Activated T-cell treated with anti-CD3 and anti-CD28 coated beads, Interleukin-2, amount 50 U/mL, for 4 hours (primary cell): ENCODE results near the gene GNA12. TPM values are rescaled to one million over a fixed set of nuclear protein-coding genes. Genes with fewer than 3 reads are reported as not detected.
"Not testable (repeated sequence)": the region's sequence is repeated elsewhere in the genome, so short reads cannot be mapped to it uniquely, and the experiment has no call there.

Source experiments
- ATAC-seq, 2 donors: fragments of 200-7000 bp; cut with Tn5 transposase; one replicate each; pipeline ENCODE4 v1.10.0; 2021
- DNase-seq: peaks from one replicate; pipeline ENCODE4 v3.0.0-alpha.2; 2020
- H3K27me3 Mint-ChIP-seq: one replicate; pipeline ENCODE4 v1.8.0; 2021; ENCODE audit warnings: low read depth, mixed read lengths
- H3K36me3 Mint-ChIP-seq: one replicate; pipeline ENCODE4 v1.8.0; 2022; ENCODE audit warnings: mixed read lengths; ENCODE audit not compliant: insufficient read depth
- H3K4me1 Mint-ChIP-seq: one replicate; pipeline ENCODE4 v1.8.0; 2021; ENCODE audit warnings: low read depth, mixed read lengths
- H3K4me3 Mint-ChIP-seq: one replicate; pipeline ENCODE4 v1.8.0; 2021; ENCODE audit warnings: mild to moderate bottlenecking, moderate library complexity, mixed read lengths
- H3K9me3 Mint-ChIP-seq: one replicate; pipeline ENCODE4 v1.8.0; 2021; ENCODE audit warnings: mixed read lengths
- total RNA-seq, 3 donors: library from RNA; stranded (reverse); gene quantifications; one replicate each; pipeline ENCODE4 v1.2.1, GENCODE V29; 2021

Gene GNA12
- total RNA-seq, 3 donors from 2014 or later, result 23.7 to 25.7 (median 25.0) TPM

DNA sequence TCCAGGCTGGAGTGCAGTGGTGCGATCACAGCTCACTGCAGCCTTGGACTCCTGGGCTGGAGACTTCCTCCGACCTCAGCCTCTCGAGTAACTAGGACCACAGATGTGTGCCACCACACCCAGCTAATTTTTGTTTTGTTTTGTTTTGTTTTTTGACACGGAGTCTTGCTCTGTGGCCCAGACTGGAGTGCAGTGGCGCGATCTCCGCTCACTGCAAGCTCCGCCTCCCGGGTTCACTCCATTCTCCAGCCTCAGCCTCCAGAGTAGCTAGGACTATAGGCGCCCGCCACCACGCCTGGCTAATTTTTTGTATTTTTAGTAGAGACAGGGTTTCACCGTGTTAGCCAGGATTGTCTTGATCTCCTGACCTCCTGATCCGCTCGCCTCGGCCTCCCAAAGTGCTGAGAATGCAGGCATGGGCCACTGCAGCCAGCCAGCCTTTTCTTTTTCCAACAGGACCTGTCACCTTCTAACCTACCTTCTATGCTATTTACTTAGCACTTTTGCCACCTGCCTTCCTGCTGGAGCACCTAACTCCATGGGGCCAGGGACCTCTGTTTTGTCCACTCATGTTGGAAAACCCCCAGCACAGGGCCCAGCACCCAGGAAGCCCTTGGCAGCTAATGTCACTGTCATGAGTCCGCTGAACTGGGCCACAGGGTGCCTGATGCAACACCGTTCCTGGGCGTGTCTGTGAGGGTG lies 150.5 kb downstream of the GNA12 start:
- H3K9me3 Mint-ChIP-seq, H3K36me3 Mint-ChIP-seq, ATAC-seq, H3K4me3 Mint-ChIP-seq, DNase-seq: not testable (repeated sequence)
- peaks cover 16% of the 10 kb centered on the region for H3K4me1 Mint-ChIP-seq
- peaks cover 25% of the 10 kb centered on the region for H3K27me3 Mint-ChIP-seq

DNA sequence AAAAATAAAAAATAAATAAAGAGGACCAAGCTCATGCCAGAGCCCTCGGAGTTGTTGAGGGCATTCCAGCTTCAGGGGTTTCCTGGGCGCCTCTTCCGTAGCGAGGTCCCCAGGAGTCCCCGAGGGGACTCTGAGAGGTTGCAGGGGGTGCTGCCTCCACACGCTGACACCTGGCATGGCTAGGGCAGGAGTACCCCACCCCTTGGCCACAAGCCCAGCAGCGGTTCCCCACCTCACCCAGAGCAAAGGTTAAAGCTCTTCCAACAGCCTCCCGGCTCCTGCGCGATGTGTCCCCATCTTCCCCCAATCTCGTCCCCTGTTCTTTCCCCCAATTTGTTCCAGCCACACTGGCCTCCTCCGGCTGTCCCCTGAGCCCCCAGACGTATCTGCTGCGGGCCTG lies 151.6 kb downstream of the GNA12 start:
- Mint-ChIP-seq H3K27me3 (peaks cover 29% of the 10 kb centered on the region), H3K4me3 (no peak overlapping the region), H3K36me3 (no peaks in the 10 kb centered on the region), H3K4me1 (peaks cover 10% of the 10 kb centered on the region), H3K9me3 (no peaks in the 10 kb centered on the region)
- DNase-seq (no peak), ATAC-seq (no peak)

DNA sequence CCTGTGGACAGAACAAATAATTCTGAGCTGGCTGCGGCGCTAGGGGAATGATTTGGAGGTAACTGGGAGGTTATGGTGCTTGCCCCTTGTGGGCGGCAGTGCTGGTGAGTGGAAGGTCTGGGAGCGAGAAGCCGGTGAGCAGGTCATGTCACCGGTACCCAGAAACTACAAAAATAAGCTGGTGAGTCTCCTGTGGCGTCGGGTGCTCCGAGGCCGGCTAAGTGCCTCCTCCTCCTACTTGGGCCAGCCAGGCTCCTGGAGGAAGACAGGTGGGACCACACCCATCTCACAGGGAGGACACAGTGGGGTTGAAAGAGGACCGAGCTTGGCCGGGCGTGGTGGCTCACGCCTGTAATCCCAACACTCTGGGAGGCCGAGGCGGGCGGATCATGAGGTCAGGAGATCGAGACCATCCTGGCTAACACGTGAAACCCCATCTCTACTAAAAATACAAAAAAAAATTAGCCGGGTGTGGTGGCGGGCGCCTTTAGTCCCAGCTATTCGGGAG lies 152.1 kb downstream of the GNA12 start:
- not testable (repeated sequence) for H3K4me3 Mint-ChIP-seq, DNase-seq, ATAC-seq, H3K36me3 Mint-ChIP-seq, H3K9me3 Mint-ChIP-seq
- H3K4me1 Mint-ChIP-seq, result peaks cover 10% of the 10 kb centered on the region
- peaks cover 35% of the 10 kb centered on the region for H3K27me3 Mint-ChIP-seq

DNA sequence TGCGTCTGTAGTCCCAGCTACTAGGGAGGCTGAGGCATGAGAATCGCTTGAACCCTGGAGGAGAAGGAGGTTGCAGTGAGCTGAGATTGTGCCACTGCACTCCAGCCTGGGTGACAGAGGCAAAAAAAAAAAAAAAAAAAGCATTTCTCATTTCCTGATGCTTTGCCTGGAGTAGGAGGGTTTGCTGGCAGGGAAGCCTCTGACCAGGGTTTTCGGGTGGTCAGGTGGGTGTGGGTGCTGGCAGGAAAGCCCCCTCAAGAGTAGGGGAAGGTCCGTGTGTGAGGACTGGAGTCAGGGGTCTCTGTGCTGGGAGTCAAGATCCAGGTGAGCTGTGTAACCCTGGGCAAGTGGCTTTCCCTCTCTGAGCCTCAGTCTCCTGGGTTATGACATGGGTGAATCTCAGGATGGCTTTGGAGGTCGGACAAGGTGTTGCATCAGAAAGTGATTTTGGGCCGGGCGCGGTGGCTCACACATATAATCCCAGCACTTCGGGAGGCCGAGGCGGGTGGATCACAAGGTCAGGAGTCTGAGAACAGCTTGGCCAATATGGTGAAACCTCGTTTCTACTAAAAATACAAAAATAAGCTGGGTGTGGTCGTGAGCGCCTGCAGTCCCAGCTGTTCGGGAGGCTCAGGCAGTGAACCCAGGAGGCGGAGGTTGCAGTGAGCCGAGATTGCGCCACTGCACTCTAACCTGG lies 152.9 kb downstream of the GNA12 start:
- H3K4me1 Mint-ChIP-seq, result peaks cover 10% of the 10 kb centered on the region
- DNase-seq, result no peak
- H3K27me3 Mint-ChIP-seq, result peaks cover 42% of the 10 kb centered on the region
- ATAC-seq, result no peak
- H3K4me3 Mint-ChIP-seq, result no peak overlapping the region
- H3K9me3 Mint-ChIP-seq, result no peaks in the 10 kb centered on the region
- no peaks in the 10 kb centered on the region for H3K36me3 Mint-ChIP-seq

DNA sequence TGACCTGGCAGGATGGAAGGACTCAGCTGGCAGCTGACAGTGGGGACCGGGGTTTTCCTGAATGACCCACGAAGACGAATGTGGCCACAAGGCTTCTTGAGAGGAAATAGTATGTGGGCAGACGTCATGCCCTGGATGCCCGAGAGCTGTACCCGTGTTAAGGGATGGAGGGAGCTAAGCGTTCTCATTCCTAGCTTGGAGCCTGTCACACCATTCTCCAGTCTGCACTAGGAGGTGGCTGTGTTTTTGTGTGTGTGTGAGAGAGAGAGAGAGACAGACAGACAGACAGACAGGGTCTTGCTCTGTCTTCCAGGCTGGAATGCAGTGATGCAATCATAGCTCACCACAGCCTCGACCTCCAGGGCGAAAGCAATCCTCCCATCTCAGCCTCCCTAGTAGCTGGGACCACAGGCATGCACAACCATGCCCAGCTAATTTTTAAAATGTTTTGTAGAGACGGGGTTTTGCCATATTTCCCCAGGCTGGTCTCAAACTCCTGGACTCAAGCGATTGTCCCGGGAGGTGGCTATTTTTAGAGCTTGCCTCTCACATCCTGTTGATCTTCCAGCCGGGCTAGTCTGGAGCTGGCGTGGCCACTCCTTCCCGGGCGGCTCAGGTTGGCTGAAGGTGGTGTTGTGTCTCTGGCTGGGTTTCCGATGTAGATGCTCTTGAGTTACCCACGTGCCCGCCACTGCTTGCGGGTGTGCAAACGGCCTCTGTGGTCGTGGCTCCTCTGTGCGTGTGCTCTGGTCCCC lies 154.0 kb downstream of the GNA12 start:
- Mint-ChIP-seq H3K9me3 (no peaks in the 10 kb centered on the region), H3K27me3 (peaks cover 47% of the 10 kb centered on the region), H3K4me1 (peaks cover 10% of the 10 kb centered on the region), H3K4me3 (no peak overlapping the region), H3K36me3 (no peaks in the 10 kb centered on the region)
- ATAC-seq, result no peak
- no peak for DNase-seq

- Mint-ChIP-seq H3K9me3 (no peaks in the 10 kb centered on the region), H3K36me3 (no peaks in the 10 kb centered on the region), H3K4me3 (no peak overlapping the region), H3K4me1 (peaks cover 10% of the 10 kb centered on the region), H3K27me3 (peaks cover 47% of the 10 kb centered on the region)
- DNase-seq, result no peak
- ATAC-seq, result no peak
Observed at GRCh38 chr7:2689343-2689847, 154.7 kb downstream of the GNA12 start.

- Mint-ChIP-seq H3K4me1 (peaks cover 10% of the 10 kb centered on the region), H3K4me3 (peak overlapping the region; percentile 31), H3K9me3 (no peaks in the 10 kb centered on the region), H3K36me3 (no peaks in the 10 kb centered on the region), H3K27me3 (peaks cover 49% of the 10 kb centered on the region)
- DNase-seq, result no peak
- ATAC-seq, result peak; percentile 36 to 44
Observed at GRCh38 chr7:2688409-2689342, 155.4 kb downstream of the GNA12 start.

DNA sequence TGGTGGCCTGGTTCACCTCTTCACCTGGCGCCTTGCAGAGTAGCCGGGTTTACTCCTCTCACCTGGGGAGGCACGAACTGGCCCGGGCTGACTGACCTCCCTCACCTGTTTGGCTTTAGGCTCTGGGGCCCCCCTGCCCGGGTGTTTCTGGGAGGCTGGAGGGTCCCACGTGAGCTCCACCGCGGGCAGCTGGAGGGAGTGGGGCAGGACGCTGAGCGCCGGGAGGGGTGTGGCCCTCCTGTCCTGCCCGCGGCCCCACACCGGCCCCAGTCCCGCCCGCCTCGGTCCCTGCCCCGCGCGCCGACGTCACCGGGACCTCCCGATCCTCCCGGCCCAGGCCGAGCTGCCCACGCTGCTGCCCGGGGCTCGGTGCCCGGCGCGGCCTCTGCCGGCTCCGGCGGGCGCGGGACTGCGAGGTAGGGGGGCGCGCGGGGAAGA lies 156.2 kb downstream of the GNA12 start, which contains the start of gene AMZ1:
Gene AMZ1, plus strand, starts transcription at position 322 of the 438 bp plus-strand sequence. CDS start 12,250 bp downstream, outside the sequence.
- Mint-ChIP-seq H3K27me3 (peaks cover 49% of the 10 kb centered on the region), H3K4me1 (peaks cover 10% of the 10 kb centered on the region), H3K9me3 (no peaks in the 10 kb centered on the region), H3K4me3 (peak within 1 kb of the TSS; percentile 31), H3K36me3 (no peaks in the 10 kb centered on the region)
- no peak for DNase-seq
- ATAC-seq, result peak in 1 of 2 donors; percentile 33

- H3K27me3 Mint-ChIP-seq, result peaks cover 51% of the 10 kb centered on the region
- H3K36me3 Mint-ChIP-seq, result no peaks in the 10 kb centered on the region
- no peak overlapping the region for H3K4me3 Mint-ChIP-seq
- no peak for ATAC-seq
- DNase-seq, result no peak
- H3K4me1 Mint-ChIP-seq, result peaks cover 10% of the 10 kb centered on the region
- H3K9me3 Mint-ChIP-seq, result no peaks in the 10 kb centered on the region
Observed at GRCh38 chr7:2687338-2687869, 156.7 kb downstream of the GNA12 start.

- H3K27me3 Mint-ChIP-seq, result peaks cover 51% of the 10 kb centered on the region
- no peaks in the 10 kb centered on the region for H3K9me3 Mint-ChIP-seq
- ATAC-seq, result no peak
Observed at GRCh38 chr7:2686101-2686500, 158.0 kb downstream of the GNA12 start.

GRCh38 chr7:2684501-2684900 lies 159.6 kb downstream of the GNA12 start:
- no peaks in the 10 kb centered on the region for H3K9me3 Mint-ChIP-seq
- H3K4me1 Mint-ChIP-seq, result peaks cover 7% of the 10 kb centered on the region
- H3K36me3 Mint-ChIP-seq, result no peaks in the 10 kb centered on the region
- ATAC-seq (no peak), DNase-seq (no peak)
- H3K4me3 Mint-ChIP-seq, result no peak overlapping the region
- peaks cover 42% of the 10 kb centered on the region for H3K27me3 Mint-ChIP-seq

More at GRCh38 chr7:2686101-2686500, 158.0 kb downstream of the GNA12 start:
- Mint-ChIP-seq H3K36me3 (no peaks in the 10 kb centered on the region), H3K4me3 (no peak overlapping the region), H3K4me1 (peaks cover 10% of the 10 kb centered on the region)
- DNase-seq, result no peak

- Mint-ChIP-seq H3K4me3 (no peak overlapping the region), H3K9me3 (no peaks in the 10 kb centered on the region), H3K36me3 (no peaks in the 10 kb centered on the region), H3K4me1 (no peaks in the 10 kb centered on the region), H3K27me3 (peaks cover 25% of the 10 kb centered on the region)
- ATAC-seq (no peak), DNase-seq (no peak)
Observed at GRCh38 chr7:2681929-2682799, 161.9 kb downstream of the GNA12 start.
